Activated CD8-positive, alpha-beta memory T cell treated with anti-CD3 and anti-CD28 coated beads for 1 hour (primary cell): Measurements from ENCODE around the gene NTN3.

Experiments used
- DNase-seq, 2 donors: peaks; one replicate each; pipeline ENCODE4 v3.0.0-alpha.2; 2020; ENCODE audit warnings: low read depth in 1 of 2; ENCODE audit errors: extremely low read depth in 1 of 2

The NTN3 gene

GRCh38 chr16:2495041-2495440 lies 23.9 kb downstream of the NTN3 start:
- no peak for DNase-seq

DNA sequence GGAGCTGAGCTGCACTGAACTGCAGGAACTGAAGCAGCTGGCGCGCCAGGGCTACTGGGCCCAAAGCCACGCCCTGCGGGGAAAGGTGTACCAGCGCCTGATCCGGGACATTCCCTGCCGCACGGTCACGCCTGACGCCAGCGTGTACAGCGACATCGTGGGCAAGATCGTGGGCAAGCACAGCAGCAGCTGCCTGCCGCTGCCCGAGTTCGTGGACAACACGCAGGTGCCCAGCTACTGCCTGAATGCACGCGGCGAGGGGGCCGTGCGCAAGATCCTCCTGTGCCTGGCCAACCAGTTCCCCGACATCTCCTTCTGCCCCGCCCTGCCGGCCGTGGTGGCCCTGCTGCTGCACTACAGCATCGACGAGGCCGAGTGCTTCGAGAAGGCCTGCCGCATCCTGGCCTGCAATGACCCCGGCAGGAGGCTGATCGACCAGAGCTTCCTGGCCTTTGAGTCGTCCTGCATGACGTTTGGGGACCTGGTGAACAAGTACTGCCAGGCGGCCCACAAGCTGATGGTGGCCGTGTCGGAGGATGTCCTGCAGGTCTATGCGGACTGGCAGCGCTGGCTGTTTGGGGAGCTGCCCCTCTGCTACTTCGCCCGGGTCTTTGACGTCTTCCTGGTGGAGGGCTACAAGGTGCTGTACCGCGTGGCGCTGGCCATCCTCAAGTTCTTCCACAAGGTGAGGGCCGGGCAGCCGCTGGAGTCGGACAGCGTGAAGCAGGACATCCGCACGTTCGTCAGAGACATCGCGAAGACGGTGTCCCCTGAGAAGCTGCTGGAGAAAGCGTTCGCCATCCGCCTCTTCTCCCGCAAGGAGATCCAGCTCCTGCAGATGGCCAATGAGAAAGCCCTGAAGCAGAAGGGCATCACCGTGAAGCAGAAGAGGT lies 25.4 kb downstream of the NTN3 start:
- no peak for DNase-seq

DNA sequence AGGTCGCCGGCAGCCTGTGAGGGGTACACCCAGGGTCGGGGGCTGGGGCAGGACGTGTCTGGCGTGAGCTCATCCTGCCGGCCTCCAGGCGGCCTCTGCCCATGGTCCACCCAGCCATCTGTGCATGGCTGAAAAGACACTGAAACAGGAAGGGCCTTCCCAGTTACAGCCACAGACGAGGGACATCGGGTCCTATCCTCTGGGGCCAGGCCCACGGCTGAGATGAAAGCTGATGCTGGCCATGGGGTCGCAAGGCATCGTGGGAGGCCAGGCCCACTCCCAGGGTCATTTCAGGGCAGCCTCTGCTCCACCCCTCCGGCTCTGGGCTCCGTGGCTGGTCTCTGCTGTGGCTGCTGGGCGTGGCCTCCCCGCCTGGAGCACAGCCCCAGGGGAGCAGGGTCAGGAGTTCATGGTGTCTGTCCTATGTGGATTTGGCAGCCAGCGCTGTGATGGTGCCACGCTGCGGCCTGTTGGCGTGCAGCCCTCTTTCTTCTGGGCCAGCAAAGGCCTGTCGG lies 26.1 kb downstream of the NTN3 start:
- no peak for DNase-seq

DNA sequence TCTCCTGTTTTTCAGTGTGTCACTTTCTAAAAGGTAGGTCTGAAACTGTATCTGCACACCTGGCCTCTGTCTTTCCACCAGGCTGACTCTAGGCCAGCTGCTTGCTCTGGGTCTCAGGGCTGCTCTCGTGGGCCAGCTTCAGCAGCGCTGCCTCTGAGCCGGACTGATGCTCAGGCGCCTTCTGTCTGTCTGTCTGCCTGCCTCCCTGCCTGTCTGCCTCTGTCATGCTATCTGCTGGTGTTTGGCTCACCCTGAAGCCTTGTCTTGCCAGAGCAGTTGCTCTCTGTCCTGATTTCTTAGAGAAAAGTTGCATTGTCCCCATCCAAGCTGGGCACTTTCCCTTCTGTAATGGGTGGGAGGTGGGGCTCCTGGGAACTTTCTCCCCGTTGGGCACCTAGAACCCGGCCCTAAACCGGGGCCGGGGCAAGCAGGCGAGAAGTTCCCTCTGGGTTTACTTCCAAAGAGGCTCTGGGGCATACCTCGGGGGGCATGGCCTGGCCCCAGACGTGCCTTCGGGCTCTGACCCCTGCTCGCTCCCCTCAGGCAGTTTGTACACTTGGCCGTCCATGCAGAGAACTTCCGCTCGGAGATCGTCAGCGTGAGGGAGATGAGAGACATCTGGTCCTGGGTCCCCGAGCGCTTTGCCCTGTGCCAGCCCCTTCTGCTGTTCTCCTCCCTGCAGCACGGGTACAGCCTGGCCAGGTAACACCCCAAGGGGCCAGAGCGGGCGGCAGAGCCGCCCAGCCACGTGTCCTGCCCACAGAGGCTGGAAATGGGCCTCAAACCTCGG lies 26.8 kb downstream of the NTN3 start:
- no peak for DNase-seq

GRCh38 chr16:2498531-2499253 lies 27.6 kb downstream of the NTN3 start:
- no peak for DNase-seq

DNA sequence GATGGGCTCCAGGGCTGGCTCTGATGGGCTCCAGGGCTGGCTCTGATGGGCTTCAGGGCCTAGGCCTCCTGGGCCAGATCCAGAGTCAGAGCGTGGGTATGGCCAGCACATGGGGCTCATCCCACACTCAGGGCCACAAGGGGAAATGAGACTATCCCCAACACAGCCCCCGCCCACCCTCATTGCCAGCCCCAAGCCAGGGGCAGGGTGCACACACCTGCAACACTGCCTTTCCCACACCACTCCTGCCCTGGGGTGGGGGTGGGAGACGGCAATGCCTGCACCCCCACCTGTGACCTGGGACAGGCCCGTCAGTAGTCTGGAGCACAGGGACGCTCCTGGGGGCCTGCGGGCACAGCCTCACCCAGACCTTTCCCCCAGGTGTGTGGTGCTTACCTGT lies 28.4 kb downstream of the NTN3 start:
- no peak for DNase-seq

DNA sequence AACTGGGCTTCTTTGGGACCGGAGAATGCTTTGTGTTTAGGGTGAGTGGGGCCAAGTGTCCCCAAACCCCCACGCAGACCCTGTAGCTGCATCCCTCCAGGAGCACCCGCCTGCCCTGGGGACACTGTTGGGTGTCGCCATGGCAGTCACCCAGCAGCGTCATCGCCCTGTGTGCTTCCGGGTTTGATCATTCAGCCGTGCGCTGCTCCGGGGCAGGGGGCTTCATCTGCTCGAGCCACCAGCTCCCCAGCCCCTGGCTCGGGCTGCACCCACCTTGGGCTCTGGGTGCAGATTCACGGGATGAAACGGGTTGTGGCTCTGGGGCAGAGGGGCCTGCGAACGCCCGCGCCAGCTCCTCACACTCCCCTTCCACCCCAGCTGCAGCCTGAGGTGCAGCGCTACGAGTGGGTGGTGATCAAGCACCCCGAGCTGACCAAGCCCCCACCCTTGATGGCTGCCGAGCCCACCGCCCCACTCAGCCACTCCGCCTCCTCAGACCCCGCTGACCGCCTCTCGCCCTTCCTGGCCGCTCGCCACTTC lies 28.9 kb downstream of the NTN3 start:
- DNase-seq: no peak

DNA sequence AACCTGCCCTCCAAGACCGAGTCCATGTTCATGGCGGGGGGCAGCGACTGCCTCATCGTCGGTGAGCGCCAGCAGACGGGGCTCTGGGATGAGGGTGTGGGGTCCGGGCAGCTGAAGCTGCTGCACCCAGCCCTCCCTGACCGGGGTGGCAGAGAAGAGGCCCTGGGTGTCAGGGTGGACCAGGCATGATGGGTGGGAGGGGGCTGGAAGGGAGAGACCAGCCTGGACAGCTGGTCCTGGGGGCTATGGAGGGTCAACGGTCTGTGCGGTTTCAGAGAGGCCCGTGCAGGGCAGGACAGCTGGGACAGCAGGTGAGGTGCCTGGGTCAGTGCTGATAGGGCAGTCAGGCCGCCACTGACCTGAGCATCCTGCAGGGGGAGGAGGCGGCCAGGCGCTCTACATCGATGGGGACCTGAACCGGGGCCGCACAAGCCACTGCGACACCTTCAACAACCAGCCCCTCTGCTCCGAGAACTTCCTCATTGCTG lies 29.4 kb downstream of the NTN3 start:
- DNase-seq: no peak

- peak; percentile 46 to 61 for DNase-seq
Observed at GRCh38 chr16:2500918-2501750, 30.0 kb downstream of the NTN3 start.

GRCh38 chr16:2501946-2502895 lies 31.1 kb downstream of the NTN3 start:
- no peak for DNase-seq

- no peak for DNase-seq
Observed at GRCh38 chr16:2505695-2506094, 34.6 kb downstream of the NTN3 start.

DNA sequence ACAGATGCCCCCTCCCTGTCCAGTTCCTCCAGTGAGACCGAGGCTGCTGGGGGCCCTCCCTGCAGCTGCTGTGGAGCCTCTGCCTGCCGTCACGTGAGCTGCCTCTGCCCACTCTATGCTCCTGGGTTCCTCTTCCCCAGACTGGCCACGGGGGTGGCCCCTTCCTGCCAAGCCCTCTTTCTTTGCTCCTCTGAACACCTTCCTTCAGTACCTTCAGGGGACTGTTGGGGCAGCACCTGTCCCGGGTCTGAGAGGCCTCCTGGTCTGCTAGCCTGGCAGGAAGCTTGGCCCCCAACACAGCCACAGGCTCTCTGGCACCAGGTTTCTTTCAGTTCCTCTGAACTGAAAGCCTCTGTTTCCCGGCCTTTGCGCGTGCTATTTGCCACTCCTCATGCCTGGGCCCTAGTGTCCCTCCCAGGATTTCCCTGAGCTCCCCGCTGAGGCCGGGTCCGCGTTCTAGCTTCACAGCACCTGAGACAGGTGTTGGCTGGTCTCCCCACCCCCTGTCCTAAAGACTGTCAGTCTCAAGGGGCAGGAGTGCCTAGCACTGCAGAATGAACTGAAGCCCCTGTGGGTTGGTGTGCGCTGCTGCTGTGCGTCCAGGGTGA lies 36.1 kb downstream of the NTN3 start:
- DNase-seq: no peak

GRCh38 chr16:2507665-2508064 lies 36.6 kb downstream of the NTN3 start:
- DNase-seq: no peak

- no peak for DNase-seq
Observed at GRCh38 chr16:2508722-2509400, 37.8 kb downstream of the NTN3 start.

GRCh38 chr16:2511128-2511800 lies 40.2 kb downstream of the NTN3 start:
- DNase-seq: no peak

- DNase-seq: no peak
Observed at GRCh38 chr16:2511996-2512734, 41.1 kb downstream of the NTN3 start.
